HT-29 (cell line): Measurements from ENCODE around the gene RTL10. TPM values are rescaled to one million over a fixed set of nuclear protein-coding genes. Genes with fewer than 3 reads are reported as not detected.
A peak's percentile ranks its signal among the peaks of the same experiment; 100 is the strongest.
"Not testable (repeated sequence)": the region's sequence is repeated elsewhere in the genome, so short reads cannot be mapped to it uniquely, and the experiment has no call there.

Source experiments
- DNase-seq: peaks from one replicate; pipeline ENCODE4 v3.0.0-alpha.2; 2015; ENCODE audit warnings: low spot score
- total RNA-seq: library from RNA; depleted of rRNA; stranded (reverse); fragments of >200 nt; shearing (Covaris generic); gene quantifications from 2 replicates; pipeline ENCODE4 v1.2.3, GENCODE V29; 2014

The RTL10 gene
- total RNA-seq, 1 experiment from 2014 or later = 42.8 TPM

- DNase-seq = no peak
Measured at GRCh38 chr22:19889951-19890350, 35.3 kb upstream of the RTL10 start.

- no peak for DNase-seq
Measured at GRCh38 chr22:19888131-19888746, 33.6 kb upstream of the RTL10 start.

- no peak for DNase-seq
Measured at GRCh38 chr22:19887256-19887985, 32.7 kb upstream of the RTL10 start.

GRCh38 chr22:19886605-19887255 is 32.1 kb upstream of the RTL10 start:
- DNase-seq = no peak

- no peak for DNase-seq
Measured at GRCh38 chr22:19885841-19886592, 31.3 kb upstream of the RTL10 start.

- DNase-seq = no peak
Measured at GRCh38 chr22:19884954-19885751, 30.5 kb upstream of the RTL10 start.

GRCh38 chr22:19884161-19884953 is 29.7 kb upstream of the RTL10 start:
- no peak for DNase-seq

- not testable (repeated sequence) for DNase-seq
Measured at GRCh38 chr22:19883446-19883845, 28.8 kb upstream of the RTL10 start.

GRCh38 chr22:19882446-19883381 is 28.0 kb upstream of the RTL10 start:
- no peak for DNase-seq

- DNase-seq = peak; percentile 99
Measured at GRCh38 chr22:19880786-19881569, 26.3 kb upstream of the RTL10 start.

GRCh38 chr22:19879992-19880785 is 25.5 kb upstream of the RTL10 start:
- DNase-seq = no peak

- DNase-seq = no peak
Measured at GRCh38 chr22:19879643-19879991, 24.9 kb upstream of the RTL10 start.

- DNase-seq = no peak
Measured at GRCh38 chr22:19879246-19879570, 24.5 kb upstream of the RTL10 start.

GRCh38 chr22:19878461-19879245 is 24.0 kb upstream of the RTL10 start:
- DNase-seq = no peak

GRCh38 chr22:19877626-19878339 is 23.1 kb upstream of the RTL10 start:
- DNase-seq = no peak

GRCh38 chr22:19876941-19877625 is 22.4 kb upstream of the RTL10 start:
- no peak for DNase-seq
